GM12878 (cell line): ENCODE measurements around the gene ACADS. TPM values are rescaled to one million over a fixed set of nuclear protein-coding genes. Genes with fewer than 3 reads are reported as not detected.

Source experiments
- ATAC-seq: fragments of 200-7000 bp; cut with Tn5 transposase; 3 replicates; pipeline ENCODE4 v1.9.1; 2020; ENCODE audit warnings: mild to moderate bottlenecking, moderate library complexity
- BruUV-seq: library from RNA; stranded (reverse); fragments of 400-500 nt; replicated peaks from 2 replicates; lab custom pipeline; 2021; lab: Mats Ljungman, UMichigan
- CTCF ChIA-PET: fragments of 300-600 bp; sonication (Branson Sonifier 250); formaldehyde crosslinking; extraction: SDS; loops from one replicate; lab custom pipeline; 2021; ENCODE audit warnings: inconsistent platforms; lab: Yijun Ruan, JAX
- POLR2A ChIA-PET: fragments of 350-600 bp; formaldehyde crosslinking; extraction: SDS; loops from one replicate; lab custom pipeline; 2021; ENCODE audit warnings: inconsistent platforms; lab: Charles Lee
- RAD21 ChIA-PET: fragments of 300-600 bp; sonication (Branson Sonifier 250); formaldehyde crosslinking; loops from one replicate; lab custom pipeline; 2023; ENCODE audit warnings: antibody characterized with exemption; ENCODE audit not compliant: unreplicated experiment; lab: Charles Lee
- SMC1A ChIA-PET: fragments of 300-600 bp; sonication (Branson Sonifier 250); formaldehyde crosslinking; loops from one replicate; lab custom pipeline; 2023; ENCODE audit not compliant: unreplicated experiment, uncharacterized antibody; lab: Charles Lee
- DNase-seq: peaks from one replicate; pipeline ENCODE4 v3.0.0-alpha.2; 2011; ENCODE audit warnings: low read depth, low spot score
- FAIRE-seq: peaks from 3 replicates; lab custom pipeline; 2011; peaks lifted over from hg19 to GRCh38; lab: Jason Lieb, UNC
- H2AFZ ChIP-seq: 2 replicates; pipeline ENCODE4 v1.6.0; 2011; ENCODE audit warnings: low read depth, low read length, control low read depth; ENCODE audit not compliant: control insufficient read depth
- H3K27ac ChIP-seq: 2 replicates; pipeline ENCODE4 v1.5.1; 2011; ENCODE audit warnings: control low read depth; ENCODE audit not compliant: control insufficient read depth, insufficient read depth
- H3K27me3 ChIP-seq, 2 experiments: replicated peaks in 1 of 2; 2 replicates each; pipeline versions ENCODE4 v1.6.0 to v1.6.1; 2011; ENCODE audit warnings: low read length in 1 of 2; ENCODE audit not compliant: control insufficient read depth in 2 of 2, insufficient read depth in 2 of 2
- H3K36me3 ChIP-seq, 2 experiments: 2 replicates each; pipeline ENCODE4 v1.5.1; 2011; ENCODE audit warnings: low read length in 1 of 2; ENCODE audit not compliant: control insufficient read depth in 2 of 2, insufficient read depth in 2 of 2
- H3K4me1 ChIP-seq: 2 replicates; pipeline ENCODE4 v1.6.1; 2011; ENCODE audit warnings: mild to moderate bottlenecking, low read length, moderate library complexity, mixed read lengths; ENCODE audit not compliant: control insufficient read depth, insufficient read depth
- H3K4me2 ChIP-seq: 2 replicates; pipeline ENCODE4 v1.6.0; 2011; ENCODE audit warnings: control low read depth; ENCODE audit not compliant: control insufficient read depth, insufficient read depth
- H3K4me3 ChIP-seq: fragments of 200-600 bp; sonication (generic); 2 replicates; pipeline ENCODE4 v1.5.1; 2016
- H3K79me2 ChIP-seq: 2 replicates; pipeline ENCODE4 v1.6.0; 2011; ENCODE audit warnings: low read length; ENCODE audit not compliant: control insufficient read depth, insufficient read depth
- H3K9ac ChIP-seq: 2 replicates; pipeline ENCODE4 v1.8.0; 2011; ENCODE audit warnings: low read length, control low read depth, mixed read lengths; ENCODE audit not compliant: control insufficient read depth, insufficient read depth
- H3K9me3 ChIP-seq: replicated peaks from 3 replicates; pipeline ENCODE4 v1.5.1; 2011; ENCODE audit warnings: mild to moderate bottlenecking, low read length; ENCODE audit not compliant: control insufficient read depth, insufficient read depth
- H4K20me1 ChIP-seq: 2 replicates; pipeline ENCODE4 v1.6.0; 2011; ENCODE audit not compliant: control insufficient read depth, insufficient read depth
- CHD4 ChIP-seq: fragments of 200-600 bp; sonication (generic); IDR thresholded peaks from 2 replicates; pipeline ENCODE4 v1.6.1; 2016; ENCODE audit warnings: mild to moderate bottlenecking
- FOXM1 ChIP-seq: IDR thresholded peaks from 2 replicates; pipeline ENCODE4 v1.6.1; 2012; ENCODE audit warnings: low read depth, mild to moderate bottlenecking, inconsistent platforms, low read length, moderate library complexity
- RELA ChIP-seq: fragments of 450-650 bp; IDR thresholded peaks from 2 replicates; pipeline ENCODE4 v1.8.0; 2014; ENCODE audit warnings: borderline replicate concordance; ENCODE audit not compliant: partially characterized antibody
- SMAD1 ChIP-seq: fragments of 450-650 bp; IDR thresholded peaks from 2 replicates; pipeline ENCODE4 v1.6.1; 2018; ENCODE audit warnings: mild to moderate bottlenecking, low read depth; ENCODE audit not compliant: partially characterized antibody
- WGBS: methylation state at CpG from one replicate; pipeline ENCODE4 v1.1.6; 2016; ENCODE audit warnings: low lambda C conversion rate; ENCODE audit not compliant: insufficient replicate concordance, insufficient coverage; ENCODE audit errors: missing lambda C conversion rate; 5-methylcytosine and 5-hydroxymethylcytosine counted together
- in situ Hi-C: fragments of 300-500 bp; cut with MboI; formaldehyde crosslinking; loops from 9 replicates; pipeline ENCODE4 v1.14.3; 2018; ENCODE audit warnings: mixed read lengths
- intact Hi-C: fragments of 100-400 bp; cut with micrococcal nuclease; formaldehyde crosslinking; loops from one replicate; pipeline ENCODE4 v1.14.2; 2022; ENCODE audit not compliant: unreplicated experiment
- polyA plus RNA-seq, 11 experiments: library from polyadenylated mRNA; depleted of rRNA in 4 of 11; unstranded in 6 of 11; stranded (reverse) in 5 of 11; fragments of >200 nt; fragmentation: Nextera tagmentation in 4 of 11; fragmentation: Illumina TruSeq in 1 of 11; extraction: Ambion mirVana in 4 of 11; extraction: Trizol in 1 of 11; gene quantifications; 1 replicate in 1 of 11; 2 replicates in 10 of 11; pipeline versions ENCODE4 v1.2.1 to v1.2.3, GENCODE V29; 2011 to 2016; ENCODE audit warnings: inconsistent platforms in 2 of 11, missing spikeins in 2 of 11, low read depth in 1 of 11
- total RNA-seq, 4 experiments: library from RNA; depleted of rRNA in 3 of 4; stranded (reverse); fragments of >200 nt in 3 of 4; fragmentation: Illumina TruSeq in 1 of 4; extraction: Trizol in 1 of 4; gene quantifications; 2 replicates each; pipeline versions ENCODE4 v1.2.1 to v1.2.3, GENCODE V29; 2013 to 2021

ACADS gene
- total and polyA plus RNA-seq, 10 of the 15 experiments (the other 5 are each of a cell fraction or from before 2014, with no cell fraction given), result 0.05 to 18.1 (median 10.2) TPM

DNA sequence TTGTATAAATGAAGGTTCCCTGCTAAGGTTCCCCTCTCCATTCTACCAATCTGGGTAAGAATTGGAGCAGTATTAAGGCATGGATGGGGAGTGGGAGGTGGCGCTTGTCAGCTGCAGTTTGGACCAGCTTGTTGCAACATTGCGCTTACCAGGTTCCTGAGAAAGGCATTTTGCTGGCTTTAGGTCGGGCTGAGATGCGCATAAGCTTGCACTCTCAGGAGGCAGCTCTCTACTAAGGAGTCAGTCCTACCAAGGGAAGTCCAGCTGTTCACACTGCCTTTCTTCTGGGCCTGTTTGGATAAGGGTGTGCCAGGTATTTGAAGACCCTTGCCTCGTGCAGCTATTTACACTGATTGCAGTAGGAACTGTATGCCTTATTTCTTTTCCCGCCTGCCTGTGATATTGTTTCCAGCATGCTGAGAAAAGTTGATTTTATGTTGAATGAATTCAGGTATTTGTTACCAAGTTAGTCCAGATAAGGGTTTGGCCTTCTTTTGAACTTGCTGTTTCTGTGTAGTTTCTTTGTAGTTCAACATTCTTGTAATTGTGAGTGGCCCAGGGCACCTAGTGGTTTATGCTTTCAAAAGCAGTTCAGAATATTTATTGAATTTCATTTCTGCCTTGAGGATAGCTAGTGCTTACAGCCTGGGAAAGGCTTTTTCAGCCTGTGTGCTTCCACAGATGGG lies 36.1 kb upstream of the ACADS start:
- Histone ChIP-seq H2AFZ (no peak overlapping the region), H3K4me1 (peaks cover 10% of the 10 kb centered on the region), H3K9ac (peak overlapping the region; percentile 86), H3K27ac (no peak overlapping the region), H3K9me3 (peaks cover 2% of the 10 kb centered on the region; the same call in 1 of the 3 replicates), H3K79me2 (peaks cover 68% of the 10 kb centered on the region)
- DNase-seq (no peak), ATAC-seq (no peak)
- RAD21 ChIA-PET, result interaction anchor here (1.0 to 8.9 kb wide), 11 partner anchors 9 to 282 kb away, joined by 3 to 144 read pairs (median 5); partner anchors contain the start of genes POP5 and UNC119B
- no TSS peak for BruUV-seq
- CTCF ChIA-PET, result interaction anchor here (0.7 to 24.8 kb wide), 11 partner anchors 10 to 369 kb away, joined by 3 to 454 read pairs (median 6); partner anchors contain the start of gene CABP1
- SMC1A ChIA-PET, result interaction anchor here (0.8 to 11.7 kb wide), 9 partner anchors 9 to 282 kb away, joined by 3 to 167 read pairs (median 4); partner anchors contain the start of genes ACADS and UNC119B
- POLR2A ChIA-PET, result interaction anchor here (0.5 to 4.8 kb wide), 9 partner anchors 10 to 293 kb away, joined by 3 to 38 read pairs (median 7); partner anchors contain the start of gene POP5
- intact Hi-C loops, result loop anchor here (2.0 to 5.0 kb wide), 2 partner anchors 163 to 281 kb away; no protein-coding TSS in a partner anchor
- TF ChIP-seq CHD4 (no peak), RELA (no peak), FOXM1 (no peak), SMAD1 (no peak)
- TF ChIP-seq, all 136 proteins: peak for 0
- WGBS, result 90% methylated on average over 6 of the region's 6 CpGs
- Histone ChIP-seq H3K36me3 (peaks cover 5 to 18% of the 10 kb centered on the region in 2 experiments), H3K27me3 (no peaks in the 10 kb centered on the region), H3K4me2 (peak overlapping the region; percentile 70), H3K4me3 (peak overlapping the region; percentile 97), H4K20me1 (no peaks in the 10 kb centered on the region; the same call in 1 of the 2 replicates)
- FAIRE-seq, result no peak
- in situ Hi-C loops, result no loop called here
